COLO829 (cell line): Measurements from ENCODE around the gene CARD11.
A peak's percentile ranks its signal among the peaks of the same experiment; 100 is the strongest.

Experiments used
- DNase-seq: peaks from one replicate; pipeline ENCODE4 v3.0.0; 2012; ENCODE audit warnings: low spot score

The CARD11 gene

DNA sequence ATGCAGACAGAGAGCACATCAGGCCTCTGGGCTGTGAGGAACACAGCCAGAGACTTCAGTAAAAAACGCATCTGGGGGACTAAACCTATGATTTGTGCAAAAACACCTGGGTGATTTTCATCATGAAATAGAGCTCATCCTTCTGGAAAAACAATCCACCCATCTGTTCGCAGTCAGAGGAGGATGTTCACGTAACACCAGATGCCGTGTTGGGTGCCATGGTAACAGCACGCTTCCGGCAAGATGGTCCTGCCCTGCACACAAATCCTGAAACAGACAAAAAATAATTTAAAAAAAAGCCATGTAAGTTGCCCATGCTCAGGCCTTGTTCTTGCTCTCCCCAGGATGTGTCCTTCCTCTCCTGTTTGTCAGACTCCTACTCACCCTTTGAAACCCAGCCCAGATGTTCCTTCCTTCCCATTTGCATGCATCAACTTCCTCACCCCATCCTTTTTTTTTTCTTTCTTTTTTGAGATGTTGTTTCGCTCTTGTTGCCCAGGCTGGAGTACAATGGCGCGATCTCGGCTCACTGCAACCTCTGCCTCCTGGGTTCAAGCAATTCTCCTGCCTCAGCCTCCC, 171.3 kb downstream of the CARD11 start:
- no peak for DNase-seq

DNA sequence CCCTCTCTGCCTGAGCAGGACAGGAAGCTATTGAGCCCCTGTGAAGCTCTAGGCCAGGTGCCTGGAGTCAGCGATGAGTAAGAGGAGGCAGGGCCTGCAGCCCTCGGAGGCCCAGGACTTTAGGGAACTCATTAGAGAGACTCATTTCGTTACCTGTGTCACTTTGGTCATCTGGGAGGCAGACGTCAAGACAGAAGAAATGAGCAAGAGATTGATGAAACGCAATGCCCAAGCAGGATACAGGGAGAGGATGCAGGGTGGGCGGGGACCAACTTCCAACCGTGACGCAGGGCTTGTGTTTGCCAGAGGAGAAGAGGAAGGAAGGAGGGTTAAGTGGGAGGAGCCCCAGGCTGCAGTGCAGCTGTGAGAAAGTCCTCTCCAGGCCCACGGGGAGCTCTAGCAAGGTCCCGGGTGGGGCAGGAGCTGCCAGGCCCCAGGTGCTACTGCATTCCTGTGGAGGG, 173.2 kb downstream of the CARD11 start:
- DNase-seq = no peak

DNA sequence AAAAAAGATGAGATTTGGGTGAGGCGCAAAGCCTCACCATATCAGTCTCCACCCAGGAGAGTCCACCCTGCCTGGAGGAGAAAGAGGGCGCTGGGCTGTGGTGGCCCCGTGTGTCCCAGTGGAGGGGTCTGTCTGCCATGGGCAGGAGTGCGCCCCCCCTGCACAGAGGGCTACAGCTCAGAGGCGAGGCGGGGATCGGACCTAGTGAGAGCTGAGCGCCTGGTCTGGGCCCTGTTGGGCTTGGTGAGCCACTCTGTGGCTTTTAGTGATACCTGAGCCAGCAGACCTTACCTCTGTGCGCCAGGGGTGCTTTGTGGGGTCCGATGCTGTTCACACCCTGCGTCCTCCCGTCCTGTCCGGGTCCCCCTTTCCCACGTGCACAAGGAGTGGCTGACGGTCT, 173.7 kb downstream of the CARD11 start:
- DNase-seq = no peak

DNA sequence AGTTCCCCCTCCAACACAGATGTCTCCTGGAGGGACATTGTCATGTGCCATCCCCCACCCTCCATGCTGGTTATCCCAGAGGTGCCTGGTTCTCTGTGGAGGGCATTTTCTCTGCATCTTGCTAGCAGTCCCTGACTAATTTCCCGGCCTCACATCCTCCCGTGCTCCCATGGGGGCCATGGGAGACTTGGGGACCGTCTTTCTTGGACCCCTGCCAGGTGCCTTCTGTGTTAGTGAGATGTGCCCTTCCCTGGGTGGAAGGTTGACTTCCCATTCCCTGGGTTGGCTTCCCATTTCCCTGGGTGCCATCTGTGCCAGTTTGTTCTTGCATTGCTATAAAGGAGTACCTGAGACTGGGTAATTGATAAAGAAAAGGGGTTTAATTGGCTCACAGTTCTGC, 177.1 kb downstream of the CARD11 start:
- no peak for DNase-seq

DNA sequence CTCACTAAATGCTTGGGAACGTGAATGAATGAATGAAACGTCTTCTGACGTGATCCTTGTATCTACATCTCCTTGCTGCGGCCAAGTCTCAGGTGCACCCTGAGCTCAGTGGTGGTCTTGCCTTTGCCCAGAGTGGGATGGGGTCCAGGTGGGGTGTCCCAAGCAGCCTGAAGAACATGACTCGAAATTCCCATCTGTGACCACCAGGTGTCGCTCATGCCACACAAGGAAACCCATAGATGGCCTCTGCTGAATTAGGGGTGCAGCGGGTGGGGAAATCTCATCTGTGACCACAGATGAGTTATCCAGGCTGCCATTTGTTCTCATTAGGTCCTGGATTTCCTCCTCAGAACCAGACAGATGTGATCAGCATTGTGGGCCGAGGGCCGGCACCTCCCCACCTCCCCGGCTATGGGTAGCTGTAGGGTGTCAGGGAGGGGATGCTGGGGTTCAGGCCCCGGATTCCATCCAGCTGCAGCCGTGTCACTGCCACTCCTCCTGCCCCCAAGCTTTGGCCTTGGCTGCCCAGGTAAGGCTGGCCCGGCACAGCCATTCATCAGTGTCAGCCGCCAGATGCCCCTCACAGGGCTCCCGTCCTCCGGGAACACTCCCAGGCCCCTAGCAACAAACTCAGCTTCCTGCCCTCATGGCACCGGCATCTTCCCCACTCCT, 178.5 kb downstream of the CARD11 start:
- DNase-seq = peak; percentile 65

DNA sequence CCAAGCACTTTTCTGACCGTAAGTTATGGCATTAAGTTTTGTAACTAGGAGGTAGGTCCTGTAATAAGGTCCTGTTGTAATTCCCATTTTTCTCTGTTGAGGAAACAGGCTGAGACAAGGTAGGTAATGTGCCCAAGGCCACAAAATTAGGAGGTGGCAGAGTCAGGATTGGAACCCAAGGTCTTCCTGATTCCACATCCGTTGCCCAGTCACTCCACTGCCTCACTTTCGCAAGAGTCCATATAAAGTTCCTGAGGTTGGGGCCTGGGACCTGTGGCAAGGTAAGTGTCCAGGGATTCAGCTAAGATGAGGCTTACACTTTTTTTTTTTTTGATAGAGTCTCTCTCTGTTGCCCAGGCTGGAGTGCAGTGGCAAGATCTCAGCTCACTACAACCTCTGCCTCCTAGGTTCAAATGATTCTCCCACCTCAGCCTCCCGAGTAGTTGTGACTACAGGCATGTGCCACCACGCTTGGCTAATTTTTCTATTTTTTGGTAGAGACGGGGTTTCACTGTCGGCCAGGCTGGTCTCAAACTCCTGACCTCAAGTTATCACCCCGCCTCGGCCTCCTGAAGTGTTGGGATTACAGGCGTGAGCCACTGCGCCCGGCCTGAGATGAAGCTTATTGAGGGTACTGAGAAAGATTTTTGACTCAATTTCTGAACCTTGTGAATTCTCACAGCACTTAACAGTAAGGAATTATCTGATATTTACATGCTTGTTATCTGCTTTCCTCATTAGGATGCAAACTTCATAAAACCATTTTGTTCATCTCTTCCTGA, 179.3 kb downstream of the CARD11 start:
- DNase-seq = no peak

DNA sequence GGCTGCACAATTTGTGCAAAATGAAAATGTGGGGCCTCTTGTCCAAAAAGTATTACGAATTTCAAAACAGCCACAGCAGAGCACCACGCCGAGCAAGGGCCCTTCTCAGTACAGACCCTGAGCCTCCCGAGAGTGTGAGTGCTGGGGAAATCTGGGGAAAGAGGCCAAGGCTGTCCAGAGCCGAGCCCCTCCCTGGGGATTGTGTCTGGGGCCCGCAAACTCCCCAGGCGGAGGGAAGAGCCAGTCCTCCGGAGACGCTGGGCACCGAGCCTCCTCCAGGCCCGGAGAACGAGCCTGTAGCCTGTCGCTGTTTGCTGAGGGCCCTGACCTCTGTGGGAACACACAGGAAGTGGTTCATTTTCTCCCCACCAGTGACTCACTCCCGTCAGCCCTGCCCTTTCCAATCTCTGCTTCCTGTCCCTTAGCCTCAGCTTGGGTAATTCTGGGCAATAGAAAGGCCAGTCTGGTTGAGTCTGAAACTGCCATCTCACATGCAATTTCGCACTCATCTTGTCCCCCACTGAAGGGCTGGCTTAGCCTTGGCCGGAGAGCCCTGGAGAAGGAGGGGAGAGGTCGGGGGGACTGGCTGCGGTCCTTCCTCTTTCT, 180.1 kb downstream of the CARD11 start:
- DNase-seq = peak; percentile 91

DNA sequence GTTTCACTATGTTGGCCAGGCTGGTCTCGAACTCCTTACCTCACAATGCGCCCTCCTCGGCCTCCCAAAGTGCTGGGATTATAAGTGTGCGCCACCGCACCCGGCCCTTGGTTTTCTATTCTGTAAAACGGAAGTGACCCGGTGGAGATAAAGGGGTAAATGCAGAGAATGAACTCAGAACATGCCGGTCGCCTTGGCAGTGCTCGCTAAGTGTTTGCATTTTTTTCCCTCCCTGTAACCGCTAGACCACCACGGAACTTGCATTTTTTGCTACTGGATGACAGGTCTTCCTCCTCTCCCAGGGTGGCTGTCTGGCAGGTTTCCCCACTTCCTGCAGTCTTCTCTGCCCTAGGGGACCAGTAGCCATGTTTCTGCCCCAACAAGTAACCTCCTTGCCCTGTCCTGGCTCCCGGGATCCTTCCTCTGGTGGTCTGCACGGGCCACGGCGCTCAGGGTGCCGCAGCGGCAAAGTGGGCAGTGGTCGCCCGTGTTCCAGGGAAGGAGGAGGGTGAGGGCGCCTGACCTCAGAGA, 180.8 kb downstream of the CARD11 start:
- DNase-seq = no peak

DNA sequence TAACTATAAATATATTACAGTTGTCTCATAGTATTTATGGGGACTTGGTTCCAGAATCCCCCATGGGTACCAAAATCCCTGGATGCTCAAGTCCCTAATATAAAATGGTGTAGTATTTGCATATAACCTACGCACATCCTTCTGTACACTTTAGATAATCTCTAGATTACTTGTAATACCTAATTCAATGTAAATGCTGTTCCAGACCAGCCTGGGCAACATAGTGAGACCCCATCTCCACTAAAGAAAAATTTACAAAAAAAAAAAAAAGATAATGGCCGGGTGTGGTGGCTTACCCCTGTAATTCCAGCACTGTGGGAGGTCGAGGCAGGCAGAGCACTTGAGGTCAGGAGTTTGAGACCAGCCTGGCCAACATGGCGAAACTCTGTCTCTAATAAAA, 182.2 kb downstream of the CARD11 start:
- DNase-seq = no peak

DNA sequence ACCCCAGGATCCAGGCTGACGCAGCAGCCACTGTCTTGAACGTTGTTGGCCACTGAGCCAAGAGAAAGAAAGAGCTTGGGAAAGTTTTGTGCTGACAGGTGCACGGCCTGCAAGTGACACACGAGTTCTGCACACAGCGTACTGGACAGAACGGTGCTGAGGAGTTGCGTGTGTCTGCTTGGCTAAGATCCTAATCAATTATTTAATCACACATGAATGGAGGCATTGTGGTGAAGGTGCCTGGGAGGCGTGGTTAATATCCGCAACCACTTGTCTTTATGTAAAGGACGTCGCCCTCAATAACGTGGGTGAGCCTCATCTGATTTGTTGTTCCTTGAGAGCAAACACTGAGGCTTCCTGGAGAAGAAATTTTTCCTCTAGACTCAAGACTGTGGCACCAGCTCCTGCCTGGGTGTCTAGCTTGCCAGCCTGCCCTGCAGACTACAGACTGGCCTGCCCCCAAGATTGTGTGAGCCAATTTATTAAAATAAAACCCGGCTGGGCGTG, 183.0 kb downstream of the CARD11 start:
- no peak for DNase-seq

DNA sequence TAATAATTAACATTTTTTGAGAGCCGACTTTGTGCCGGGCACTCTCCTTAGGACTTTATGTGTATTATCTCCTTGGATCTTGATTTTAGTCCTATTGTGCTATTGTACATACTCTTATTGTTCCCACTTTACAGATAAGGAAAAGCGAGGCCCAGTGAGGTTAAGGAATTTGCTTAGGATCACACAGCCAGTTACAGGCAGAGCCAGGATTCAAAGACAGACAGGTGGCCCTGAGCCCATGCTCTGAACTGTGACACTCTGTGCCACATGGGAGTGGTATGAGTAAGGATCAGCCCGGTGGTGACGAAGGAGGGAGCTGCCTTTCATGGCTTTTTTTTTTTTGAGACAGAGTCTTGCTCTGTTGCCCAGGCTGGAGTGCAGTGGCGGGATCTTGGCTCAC, 183.7 kb downstream of the CARD11 start:
- DNase-seq = no peak

DNA sequence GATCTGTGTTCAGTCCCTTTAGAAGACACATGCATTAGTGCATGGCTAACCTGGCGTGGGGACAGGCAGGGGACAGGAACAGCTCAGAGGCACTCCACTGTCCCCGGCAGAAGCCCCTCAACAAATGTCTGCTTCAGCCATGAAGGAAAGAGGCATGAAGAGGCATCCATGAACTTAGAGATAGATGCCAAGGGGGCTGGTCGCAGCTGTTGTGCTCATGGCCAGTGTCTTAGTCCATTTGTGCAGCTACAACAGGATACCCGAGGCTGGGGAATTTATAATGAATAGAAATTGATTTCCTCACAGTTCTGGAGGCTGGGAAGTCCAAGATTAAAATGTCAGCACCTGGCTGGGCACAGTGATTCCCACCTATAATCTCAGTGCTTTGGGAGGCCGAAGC, 185.0 kb downstream of the CARD11 start:
- no peak for DNase-seq

DNA sequence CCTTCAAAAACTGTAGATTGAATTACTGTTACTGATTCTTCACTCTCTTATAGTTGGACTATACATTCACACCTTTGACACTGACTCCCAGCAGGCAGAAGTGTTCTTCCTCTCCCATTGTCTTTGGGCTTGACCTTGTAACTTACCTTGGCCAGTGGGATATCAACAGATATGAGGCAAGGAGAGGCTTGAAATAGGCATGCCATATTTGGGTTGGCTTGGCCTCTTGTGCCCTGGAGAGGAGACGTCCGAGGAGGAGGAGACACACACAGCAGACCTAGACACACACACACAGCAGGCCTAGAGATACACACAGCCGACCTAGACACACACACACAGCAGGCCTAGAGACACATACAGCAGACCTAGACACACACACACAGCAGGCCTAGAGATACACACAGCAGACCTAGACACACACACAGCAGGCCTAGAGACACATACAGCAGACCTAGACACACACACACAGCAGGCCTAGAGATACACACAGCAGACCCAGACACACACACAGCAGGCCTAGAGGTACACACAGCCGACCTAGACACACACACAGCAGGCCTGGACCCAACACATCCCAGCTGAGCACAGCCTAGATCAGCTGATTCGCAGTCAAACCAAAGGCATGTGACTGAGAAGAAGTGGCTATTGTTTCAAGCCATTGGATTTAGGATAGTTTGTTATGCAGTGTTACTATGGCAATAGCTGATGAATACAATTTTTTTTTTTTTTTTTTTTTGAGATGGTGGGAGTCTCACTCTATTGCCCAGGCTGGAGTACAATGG, 187.1 kb downstream of the CARD11 start:
- peak; percentile 63 for DNase-seq
